HCT116 (cell line): ENCODE data around the gene CDH23. TPM values are rescaled to one million over a fixed set of nuclear protein-coding genes. Genes with fewer than 3 reads are reported as not detected.

ENCODE experiments used
- ATAC-seq: fragments of 200-7000 bp; cut with Tn5 transposase; 2 replicates; pipeline ENCODE4 v1.9.1; 2020; ENCODE audit warnings: mild to moderate bottlenecking, moderate library complexity
- BruUV-seq: library from RNA; stranded (reverse); fragments of 400-500 nt; replicated peaks from 2 replicates; lab custom pipeline; 2021; lab: Mats Ljungman, UMichigan
- CTCF ChIA-PET: fragments of 300-600 bp; sonication (Branson Sonifier 250); formaldehyde crosslinking; loops from one replicate; lab custom pipeline; 2021; ENCODE audit warnings: antibody characterized with exemption; lab: Charles Lee
- POLR2A ChIA-PET: fragments of 300-600, 350-600 bp; sonication (Branson Sonifier 250); formaldehyde crosslinking; loops from one replicate; lab custom pipeline; 2021; ENCODE audit warnings: antibody characterized with exemption; lab: Charles Lee
- RAD21 ChIA-PET, 2 experiments: fragments of 300-600 bp; sonication (Branson Sonifier 250); formaldehyde crosslinking; loops; one replicate each; lab custom pipeline; 2023; ENCODE audit warnings: low total read pairs in 2 of 2; ENCODE audit not compliant: uncharacterized antibody in 2 of 2, unreplicated experiment in 2 of 2, low non-redundant PET in 1 of 2; lab: Charles Lee
- DNase-seq: peaks from one replicate; pipeline ENCODE4 v3.0.0-alpha.2; 2010; ENCODE audit warnings: low read depth, low spot score
- H2AFZ ChIP-seq: fragments of 200-600 bp; shearing (Covaris generic), sonication (generic); 2 replicates; pipeline ENCODE4 v1.6.1; 2017; ENCODE audit warnings: low read depth, mixed run types, mixed read lengths, antibody characterized with exemption, low read length; ENCODE audit not compliant: poor library complexity, severe bottlenecking
- H3K27ac ChIP-seq: 2 replicates; pipeline ENCODE4 v1.5.1; 2012; ENCODE audit warnings: low read depth, low read length
- H3K27me3 ChIP-seq: fragments of 200-600 bp; sonication (generic); 2 replicates; pipeline ENCODE4 v1.6.1; 2016; ENCODE audit warnings: mixed run types, low read length, mixed read lengths; ENCODE audit not compliant: insufficient read depth
- H3K36me3 ChIP-seq, 2 experiments: fragments of 200-500 bp in 1 of 2; fragments of 200-600 bp in 1 of 2; sonication (Bioruptor generic) in 1 of 2; sonication (generic) in 1 of 2; 2 replicates each; pipeline versions ENCODE4 v1.5.1 to v1.6.1; 2014 to 2016; ENCODE audit warnings: low read length in 2 of 2, inconsistent platforms in 1 of 2, mixed read lengths in 1 of 2, mixed run types in 1 of 2; ENCODE audit not compliant: insufficient read depth in 2 of 2, control insufficient read depth in 1 of 2
- H3K4me1 ChIP-seq, 2 experiments: fragments of 200-600 bp in 1 of 2; sonication (generic) in 1 of 2; 2 replicates each; pipeline versions ENCODE4 v1.5.1 to v1.6.1; 2012 to 2017; ENCODE audit warnings: low read length in 2 of 2, inconsistent platforms in 1 of 2, mild to moderate bottlenecking in 1 of 2, mixed read lengths in 1 of 2, mixed run types in 1 of 2, moderate library complexity in 1 of 2; ENCODE audit not compliant: insufficient read depth in 2 of 2, control insufficient read depth in 1 of 2
- H3K4me2 ChIP-seq: fragments of 200-600 bp; sonication (generic); 2 replicates; pipeline ENCODE4 v1.6.1; 2017; ENCODE audit warnings: mixed run types, low read length, mixed read lengths
- H3K4me3 ChIP-seq, 2 experiments: fragments of 200-600 bp in 1 of 2; sonication (generic) in 1 of 2; replicated peaks in 1 of 2; 2 replicates each; pipeline ENCODE4 v1.5.1; 2011 to 2016; ENCODE audit warnings: low read length in 2 of 2, control low read depth in 1 of 2, low read depth in 1 of 2, mild to moderate bottlenecking in 1 of 2, mixed read lengths in 1 of 2, mixed run types in 1 of 2
- H3K79me2 ChIP-seq: fragments of 200-600 bp; sonication (generic); 2 replicates; pipeline ENCODE4 v1.6.1; 2017; ENCODE audit warnings: mild to moderate bottlenecking, mixed run types, low read length, moderate library complexity, mixed read lengths; ENCODE audit not compliant: insufficient read depth
- H3K9ac ChIP-seq: fragments of 200-600 bp; sonication (generic); 2 replicates; pipeline ENCODE4 v1.6.1; 2016; ENCODE audit warnings: low read length, mixed read lengths
- H3K9me2 ChIP-seq: fragments of 200-600 bp; sonication (generic), shearing (Covaris generic); 2 replicates; pipeline ENCODE4 v1.6.1; 2017; ENCODE audit warnings: mixed run types, mild to moderate bottlenecking, moderate library complexity; ENCODE audit not compliant: insufficient read depth
- H3K9me3 ChIP-seq, 2 experiments: fragments of 200-500 bp in 1 of 2; fragments of 200-600 bp in 1 of 2; sonication (Bioruptor generic) in 1 of 2; sonication (generic) in 1 of 2; 2 replicates each; pipeline ENCODE4 v1.6.1; 2014 to 2017; ENCODE audit warnings: low read length in 2 of 2, mixed read lengths in 2 of 2, inconsistent platforms in 1 of 2, low read depth in 1 of 2, mild to moderate bottlenecking in 1 of 2, mixed run types in 1 of 2, moderate library complexity in 1 of 2; ENCODE audit not compliant: control insufficient read depth in 1 of 2, insufficient read depth in 1 of 2
- H4K20me1 ChIP-seq: fragments of 200-600 bp; sonication (generic), shearing (Covaris generic); 2 replicates; pipeline ENCODE4 v1.6.1; 2017; ENCODE audit warnings: mixed run types, mild to moderate bottlenecking, moderate library complexity; ENCODE audit not compliant: insufficient read depth
- CBX3 ChIP-seq: IDR thresholded peaks from 2 replicates; pipeline ENCODE4 v1.6.1; 2012; ENCODE audit warnings: low read depth
- CEBPB ChIP-seq: IDR thresholded peaks from 2 replicates; pipeline ENCODE4 v1.6.1; 2012; ENCODE audit warnings: low read depth
- EGR1 ChIP-seq: IDR thresholded peaks from 2 replicates; pipeline ENCODE4 v1.6.1; 2012; ENCODE audit warnings: low read depth
- EZH2 ChIP-seq: fragments of 200-600 bp; sonication (generic); IDR thresholded peaks from 2 replicates; pipeline ENCODE4 v1.6.1; 2017; ENCODE audit warnings: antibody characterized with exemption, mixed run types
- EZH2phosphoT487 ChIP-seq: fragments of 200-600 bp; IDR thresholded peaks from 2 replicates; pipeline ENCODE4 v1.6.1; 2018; ENCODE audit warnings: antibody characterized with exemption, borderline replicate concordance
- POLR2A ChIP-seq: IDR thresholded peaks from 2 replicates; pipeline ENCODE4 v1.7.0; 2011; ENCODE audit warnings: borderline replicate concordance; ENCODE audit not compliant: insufficient read depth, insufficient read length; ENCODE audit errors: extremely low read depth
- POLR2AphosphoS5 ChIP-seq: IDR thresholded peaks from 2 replicates; pipeline ENCODE4 v1.6.1; 2011; ENCODE audit warnings: mild to moderate bottlenecking, low read depth, low read length, moderate library complexity
- RAD21 ChIP-seq: IDR thresholded peaks from 2 replicates; pipeline ENCODE4 v1.6.1; 2012; ENCODE audit warnings: low read depth, mild to moderate bottlenecking
- SIN3A ChIP-seq: IDR thresholded peaks from 2 replicates; pipeline ENCODE4 v1.6.1; 2012; ENCODE audit warnings: low read depth
- SP1 ChIP-seq: IDR thresholded peaks from 2 replicates; pipeline ENCODE4 v1.6.1; 2012; ENCODE audit warnings: low read depth
- TCF7L2 ChIP-seq: IDR thresholded peaks from 2 replicates; pipeline ENCODE4 v1.7.0; 2011; ENCODE audit warnings: borderline replicate concordance, inconsistent platforms; ENCODE audit not compliant: insufficient read depth, insufficient read length; ENCODE audit errors: extremely low read depth
- YY1 ChIP-seq: IDR thresholded peaks from 2 replicates; pipeline ENCODE4 v1.6.1; 2011; ENCODE audit warnings: low read length, low read depth, moderate library complexity, mild to moderate bottlenecking; ENCODE audit not compliant: insufficient replicate concordance; ENCODE audit errors: extremely low read depth
- ZNF274 ChIP-seq: fragments of 200-500 bp; sonication (Bioruptor generic); IDR thresholded peaks from 2 replicates; pipeline ENCODE4 v1.6.1; 2014; ENCODE audit warnings: mild to moderate bottlenecking, low read depth, low read length, inconsistent platforms
- intact Hi-C: fragments of 100-400 bp; cut with micrococcal nuclease; formaldehyde crosslinking; loops from 2 replicates; pipeline ENCODE4 v1.10.0; 2022
- total RNA-seq: library from RNA; stranded (reverse); gene quantifications from one replicate; pipeline ENCODE4 v1.2.1, GENCODE V29; 2021; ENCODE audit not compliant: unreplicated experiment
- TF ChIP-seq, protein P1 (sequence below): IDR thresholded peaks from 2 replicates; pipeline ENCODE4 v1.6.1; 2012
- TF ChIP-seq, protein P2 (sequence below): IDR thresholded peaks from 2 replicates; pipeline ENCODE4 v1.6.1; 2012
- TF ChIP-seq, protein P3 (sequence below), 3 experiments: fragments of 200-600 bp in 1 of 3; sonication (generic) in 1 of 3; IDR thresholded peaks in 2 of 3; conservative IDR thresholded peaks in 1 of 3; 2 replicates each; pipeline ENCODE4 v1.5.1; 2012 to 2017; ENCODE audit warnings: low read depth in 2 of 3, low read length in 2 of 3, antibody characterized with exemption in 1 of 3, borderline replicate concordance in 1 of 3, control low read depth in 1 of 3, mild to moderate bottlenecking in 1 of 3, mixed read lengths in 1 of 3, mixed run types in 1 of 3, moderate library complexity in 1 of 3; ENCODE audit not compliant: insufficient read depth in 1 of 3
- TF ChIP-seq, protein P4 (sequence below): IDR thresholded peaks from 2 replicates; pipeline ENCODE4 v1.6.1; 2011; ENCODE audit warnings: mild to moderate bottlenecking, low read length, moderate library complexity; ENCODE audit not compliant: insufficient replicate concordance; ENCODE audit errors: extremely low read depth
- TF ChIP-seq, protein P5 (sequence below): IDR thresholded peaks from 2 replicates; pipeline ENCODE4 v1.6.1; 2012; ENCODE audit warnings: low read depth

CDH23 gene
- total RNA-seq, 1 experiment from 2014 or later: not detected

DNA sequence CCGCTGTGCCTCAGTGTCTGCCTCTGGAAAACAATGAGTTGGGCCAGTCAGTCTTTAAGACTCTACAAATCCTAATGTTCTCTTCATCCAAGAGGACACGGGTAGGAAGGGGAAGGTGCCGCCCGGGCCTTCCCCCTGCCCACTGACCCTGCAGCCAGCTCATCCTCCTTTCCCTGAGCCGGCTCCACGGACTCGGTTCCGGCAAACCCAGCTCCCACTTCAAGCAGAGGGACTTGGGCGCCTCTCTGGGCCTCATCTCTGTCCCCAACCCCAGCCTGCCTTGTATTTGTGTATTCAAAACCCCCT, 227.2 kb downstream of the CDH23 start:
- H3K9me3 ChIP-seq: no peaks in the 10 kb centered on the region
- H3K9me2 ChIP-seq: no peaks in the 10 kb centered on the region
- H3K36me3 ChIP-seq: no peaks in the 10 kb centered on the region
- H3K4me1 ChIP-seq: peaks cover 23 to 28% of the 10 kb centered on the region in 2 experiments
- H4K20me1 ChIP-seq: no peaks in the 10 kb centered on the region
- ChIA-PET POLR2A (interaction anchor here (1.4 kb wide), 1 partner anchor 22 kb away, joined by 3 read pairs; no protein-coding TSS in a partner anchor), CTCF (interaction anchor here (0.8 to 1.0 kb wide), 2 partner anchors 14 to 73 kb away, joined by 4 read pairs; no protein-coding TSS in a partner anchor), RAD21 (no interaction called here)
- H3K4me3 ChIP-seq: no peak overlapping the region
- no peak overlapping the region for H2AFZ ChIP-seq
- H3K79me2 ChIP-seq: no peaks in the 10 kb centered on the region
- BruUV-seq: no TSS peak
- no peak for ATAC-seq
- no peak overlapping the region for H3K9ac ChIP-seq
- intact Hi-C loops: loop anchor here (5.0 kb wide), 2 partner anchors 242 to 307 kb away; partner anchors contain the start of gene SLC29A3
- H3K4me2 ChIP-seq: no peak overlapping the region
- no peak for DNase-seq
- no peaks in the 10 kb centered on the region for H3K27me3 ChIP-seq
- TF ChIP-seq EZH2 (no peak), CEBPB (no peak), YY1 (no peak), POLR2AphosphoS5 (no peak), CBX3 (no peak), EZH2phosphoT487 (no peak), TCF7L2 (no peak), SIN3A (no peak), ZNF274 (no peak), SP1 (no peak), RAD21 (no peak), EGR1 (no peak), POLR2A (no peak)
- TF ChIP-seq, protein P1, sequence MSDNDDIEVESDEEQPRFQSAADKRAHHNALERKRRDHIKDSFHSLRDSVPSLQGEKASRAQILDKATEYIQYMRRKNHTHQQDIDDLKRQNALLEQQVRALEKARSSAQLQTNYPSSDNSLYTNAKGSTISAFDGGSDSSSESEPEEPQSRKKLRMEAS: no peak
- TF ChIP-seq, protein P2, sequence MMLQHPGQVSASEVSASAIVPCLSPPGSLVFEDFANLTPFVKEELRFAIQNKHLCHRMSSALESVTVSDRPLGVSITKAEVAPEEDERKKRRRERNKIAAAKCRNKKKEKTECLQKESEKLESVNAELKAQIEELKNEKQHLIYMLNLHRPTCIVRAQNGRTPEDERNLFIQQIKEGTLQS: no peak
- TF ChIP-seq, protein P3, sequence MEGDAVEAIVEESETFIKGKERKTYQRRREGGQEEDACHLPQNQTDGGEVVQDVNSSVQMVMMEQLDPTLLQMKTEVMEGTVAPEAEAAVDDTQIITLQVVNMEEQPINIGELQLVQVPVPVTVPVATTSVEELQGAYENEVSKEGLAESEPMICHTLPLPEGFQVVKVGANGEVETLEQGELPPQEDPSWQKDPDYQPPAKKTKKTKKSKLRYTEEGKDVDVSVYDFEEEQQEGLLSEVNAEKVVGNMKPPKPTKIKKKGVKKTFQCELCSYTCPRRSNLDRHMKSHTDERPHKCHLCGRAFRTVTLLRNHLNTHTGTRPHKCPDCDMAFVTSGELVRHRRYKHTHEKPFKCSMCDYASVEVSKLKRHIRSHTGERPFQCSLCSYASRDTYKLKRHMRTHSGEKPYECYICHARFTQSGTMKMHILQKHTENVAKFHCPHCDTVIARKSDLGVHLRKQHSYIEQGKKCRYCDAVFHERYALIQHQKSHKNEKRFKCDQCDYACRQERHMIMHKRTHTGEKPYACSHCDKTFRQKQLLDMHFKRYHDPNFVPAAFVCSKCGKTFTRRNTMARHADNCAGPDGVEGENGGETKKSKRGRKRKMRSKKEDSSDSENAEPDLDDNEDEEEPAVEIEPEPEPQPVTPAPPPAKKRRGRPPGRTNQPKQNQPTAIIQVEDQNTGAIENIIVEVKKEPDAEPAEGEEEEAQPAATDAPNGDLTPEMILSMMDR (IDR thresholded peaks at IDR 0.05 in 2 of 3, conservative IDR thresholded peaks at IDR 0.05 in 1 of 3; ENCODE audit: borderline replicate concordance in 1 of 3, insufficient read depth in 1 of 3, low read depth in 2 of 3, low read length in 2 of 3): no peak
- TF ChIP-seq, protein P4, sequence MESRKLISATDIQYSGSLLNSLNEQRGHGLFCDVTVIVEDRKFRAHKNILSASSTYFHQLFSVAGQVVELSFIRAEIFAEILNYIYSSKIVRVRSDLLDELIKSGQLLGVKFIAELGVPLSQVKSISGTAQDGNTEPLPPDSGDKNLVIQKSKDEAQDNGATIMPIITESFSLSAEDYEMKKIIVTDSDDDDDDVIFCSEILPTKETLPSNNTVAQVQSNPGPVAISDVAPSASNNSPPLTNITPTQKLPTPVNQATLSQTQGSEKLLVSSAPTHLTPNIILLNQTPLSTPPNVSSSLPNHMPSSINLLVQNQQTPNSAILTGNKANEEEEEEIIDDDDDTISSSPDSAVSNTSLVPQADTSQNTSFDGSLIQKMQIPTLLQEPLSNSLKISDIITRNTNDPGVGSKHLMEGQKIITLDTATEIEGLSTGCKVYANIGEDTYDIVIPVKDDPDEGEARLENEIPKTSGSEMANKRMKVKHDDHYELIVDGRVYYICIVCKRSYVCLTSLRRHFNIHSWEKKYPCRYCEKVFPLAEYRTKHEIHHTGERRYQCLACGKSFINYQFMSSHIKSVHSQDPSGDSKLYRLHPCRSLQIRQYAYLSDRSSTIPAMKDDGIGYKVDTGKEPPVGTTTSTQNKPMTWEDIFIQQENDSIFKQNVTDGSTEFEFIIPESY: no peak
- TF ChIP-seq, protein P5, sequence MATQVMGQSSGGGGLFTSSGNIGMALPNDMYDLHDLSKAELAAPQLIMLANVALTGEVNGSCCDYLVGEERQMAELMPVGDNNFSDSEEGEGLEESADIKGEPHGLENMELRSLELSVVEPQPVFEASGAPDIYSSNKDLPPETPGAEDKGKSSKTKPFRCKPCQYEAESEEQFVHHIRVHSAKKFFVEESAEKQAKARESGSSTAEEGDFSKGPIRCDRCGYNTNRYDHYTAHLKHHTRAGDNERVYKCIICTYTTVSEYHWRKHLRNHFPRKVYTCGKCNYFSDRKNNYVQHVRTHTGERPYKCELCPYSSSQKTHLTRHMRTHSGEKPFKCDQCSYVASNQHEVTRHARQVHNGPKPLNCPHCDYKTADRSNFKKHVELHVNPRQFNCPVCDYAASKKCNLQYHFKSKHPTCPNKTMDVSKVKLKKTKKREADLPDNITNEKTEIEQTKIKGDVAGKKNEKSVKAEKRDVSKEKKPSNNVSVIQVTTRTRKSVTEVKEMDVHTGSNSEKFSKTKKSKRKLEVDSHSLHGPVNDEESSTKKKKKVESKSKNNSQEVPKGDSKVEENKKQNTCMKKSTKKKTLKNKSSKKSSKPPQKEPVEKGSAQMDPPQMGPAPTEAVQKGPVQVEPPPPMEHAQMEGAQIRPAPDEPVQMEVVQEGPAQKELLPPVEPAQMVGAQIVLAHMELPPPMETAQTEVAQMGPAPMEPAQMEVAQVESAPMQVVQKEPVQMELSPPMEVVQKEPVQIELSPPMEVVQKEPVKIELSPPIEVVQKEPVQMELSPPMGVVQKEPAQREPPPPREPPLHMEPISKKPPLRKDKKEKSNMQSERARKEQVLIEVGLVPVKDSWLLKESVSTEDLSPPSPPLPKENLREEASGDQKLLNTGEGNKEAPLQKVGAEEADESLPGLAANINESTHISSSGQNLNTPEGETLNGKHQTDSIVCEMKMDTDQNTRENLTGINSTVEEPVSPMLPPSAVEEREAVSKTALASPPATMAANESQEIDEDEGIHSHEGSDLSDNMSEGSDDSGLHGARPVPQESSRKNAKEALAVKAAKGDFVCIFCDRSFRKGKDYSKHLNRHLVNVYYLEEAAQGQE: no peak
- no peak overlapping the region for H3K27ac ChIP-seq
